Measurements from ENCODE around the gene SLC9A3. TPM values are rescaled to one million over a fixed set of nuclear protein-coding genes. Genes with fewer than 3 reads are reported as not detected.

Gene SLC9A3
- total RNA-seq, 1 donor from 2014 or later: 3.9 TPM

GRCh38 chr5:570886-571285 lies 46.6 kb upstream of the SLC9A3 start:
- DNase-seq (ENCODE audit: extremely low spot score in 2 of 2): no peak
- Histone ChIP-seq H3K27ac (no peak overlapping the region), H3K9me3 (no peaks in the 10 kb centered on the region), H3K4me1 (peaks cover 2% of the 10 kb centered on the region), H3K27me3 (no peaks in the 10 kb centered on the region), H3K36me3 (no peaks in the 10 kb centered on the region), H3K4me3 (no peak overlapping the region)
- intact Hi-C loops (cut with DNase I): no loop called here
- TF ChIP-seq POLR2A (IDR thresholded peaks at IDR 0.05) (no peak), POLR2AphosphoS5 (IDR thresholded peaks at IDR 0.05; ENCODE audit: insufficient read depth in 1 of 2, low read depth in 1 of 2) (no peak)
- TF ChIP-seq, protein P1, sequence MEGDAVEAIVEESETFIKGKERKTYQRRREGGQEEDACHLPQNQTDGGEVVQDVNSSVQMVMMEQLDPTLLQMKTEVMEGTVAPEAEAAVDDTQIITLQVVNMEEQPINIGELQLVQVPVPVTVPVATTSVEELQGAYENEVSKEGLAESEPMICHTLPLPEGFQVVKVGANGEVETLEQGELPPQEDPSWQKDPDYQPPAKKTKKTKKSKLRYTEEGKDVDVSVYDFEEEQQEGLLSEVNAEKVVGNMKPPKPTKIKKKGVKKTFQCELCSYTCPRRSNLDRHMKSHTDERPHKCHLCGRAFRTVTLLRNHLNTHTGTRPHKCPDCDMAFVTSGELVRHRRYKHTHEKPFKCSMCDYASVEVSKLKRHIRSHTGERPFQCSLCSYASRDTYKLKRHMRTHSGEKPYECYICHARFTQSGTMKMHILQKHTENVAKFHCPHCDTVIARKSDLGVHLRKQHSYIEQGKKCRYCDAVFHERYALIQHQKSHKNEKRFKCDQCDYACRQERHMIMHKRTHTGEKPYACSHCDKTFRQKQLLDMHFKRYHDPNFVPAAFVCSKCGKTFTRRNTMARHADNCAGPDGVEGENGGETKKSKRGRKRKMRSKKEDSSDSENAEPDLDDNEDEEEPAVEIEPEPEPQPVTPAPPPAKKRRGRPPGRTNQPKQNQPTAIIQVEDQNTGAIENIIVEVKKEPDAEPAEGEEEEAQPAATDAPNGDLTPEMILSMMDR (IDR thresholded peaks at IDR 0.05): no peak

DNA sequence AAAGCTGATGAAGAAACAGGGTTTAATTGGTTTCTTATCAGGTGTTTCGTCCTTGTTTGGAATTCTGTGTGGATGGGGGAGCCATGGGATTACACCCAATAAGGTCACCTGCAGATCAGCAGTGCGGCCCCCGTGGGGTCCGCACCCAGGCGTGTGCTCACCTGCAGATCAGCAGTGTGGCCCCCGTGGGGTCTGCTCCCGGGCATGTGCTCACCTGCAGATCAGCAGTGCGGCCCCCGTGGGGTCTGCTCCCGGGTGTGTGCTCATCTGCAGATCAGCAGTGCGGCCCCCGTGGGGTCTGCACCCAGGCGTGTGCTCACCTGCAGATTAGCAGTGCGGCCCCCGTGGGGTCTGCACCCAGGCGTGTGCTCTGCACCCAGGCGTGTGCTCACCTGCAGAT lies 46.2 kb upstream of the SLC9A3 start:
- no peaks in the 10 kb centered on the region for H3K27me3 ChIP-seq

DNA sequence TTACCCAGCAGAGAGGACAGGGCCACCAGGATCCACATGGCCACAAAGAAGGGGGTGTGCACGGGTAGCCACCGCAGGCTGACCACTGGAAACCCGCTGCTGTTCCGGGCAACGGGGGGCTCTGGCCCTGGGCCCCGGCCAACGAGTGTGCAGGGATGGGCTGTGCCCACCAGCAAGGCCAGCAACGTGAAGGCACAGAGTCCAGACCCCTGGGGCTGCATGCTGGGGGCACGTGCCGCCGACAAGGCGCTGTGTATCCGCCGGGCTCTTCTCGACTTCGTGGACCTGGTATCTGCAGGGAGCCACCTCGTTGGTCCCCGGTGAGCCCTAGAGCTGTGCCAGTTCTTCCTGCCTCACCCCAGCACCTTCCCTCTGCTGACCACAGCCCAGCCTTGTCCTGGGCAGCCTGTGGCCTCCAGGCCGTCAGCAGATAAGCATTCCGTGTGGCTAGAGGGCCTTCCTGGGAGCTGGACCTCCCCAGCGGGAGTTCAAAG lies 45.7 kb upstream of the SLC9A3 start:
- Histone ChIP-seq H3K27me3 (no peaks in the 10 kb centered on the region), H3K27ac (no peak overlapping the region), H3K9me3 (no peaks in the 10 kb centered on the region), H3K36me3 (no peaks in the 10 kb centered on the region), H3K4me1 (peaks cover 6% of the 10 kb centered on the region), H3K4me3 (no peak overlapping the region)
- DNase-seq (ENCODE audit: extremely low spot score in 2 of 2): no peak
- intact Hi-C loops (cut with DNase I): no loop called here
- TF ChIP-seq POLR2A (IDR thresholded peaks at IDR 0.05): no peak
- TF ChIP-seq POLR2AphosphoS5 (IDR thresholded peaks at IDR 0.05; ENCODE audit: insufficient read depth in 1 of 2, low read depth in 1 of 2): no peak
- TF ChIP-seq, protein P1 (IDR thresholded peaks at IDR 0.05): no peak

More for the DNA sequence above, 46.2 kb upstream of the SLC9A3 start:
- no peak for DNase-seq (ENCODE audit: extremely low spot score in 2 of 2)
- intact Hi-C loops (cut with DNase I): no loop called here
- Histone ChIP-seq H3K9me3 (no peaks in the 10 kb centered on the region), H3K4me3 (no peak overlapping the region), H3K36me3 (no peaks in the 10 kb centered on the region), H3K4me1 (peaks cover 6% of the 10 kb centered on the region), H3K27ac (no peak overlapping the region)
- TF ChIP-seq POLR2A (IDR thresholded peaks at IDR 0.05): no peak
- TF ChIP-seq, protein P1 (IDR thresholded peaks at IDR 0.05): no peak

GRCh38 chr5:569358-569867 lies 45.2 kb upstream of the SLC9A3 start:
- Histone ChIP-seq H3K9me3 (no peaks in the 10 kb centered on the region), H3K4me3 (no peak overlapping the region), H3K4me1 (peaks cover 6% of the 10 kb centered on the region), H3K36me3 (no peaks in the 10 kb centered on the region), H3K27ac (no peak overlapping the region), H3K27me3 (no peaks in the 10 kb centered on the region)
- no peak for DNase-seq (ENCODE audit: extremely low spot score in 2 of 2)
- TF ChIP-seq, protein P1 (IDR thresholded peaks at IDR 0.05): no peak
- TF ChIP-seq POLR2A (IDR thresholded peaks at IDR 0.05) (no peak), POLR2AphosphoS5 (IDR thresholded peaks at IDR 0.05; ENCODE audit: insufficient read depth in 1 of 2, low read depth in 1 of 2) (no peak)
- intact Hi-C loops (cut with DNase I): no loop called here

DNA sequence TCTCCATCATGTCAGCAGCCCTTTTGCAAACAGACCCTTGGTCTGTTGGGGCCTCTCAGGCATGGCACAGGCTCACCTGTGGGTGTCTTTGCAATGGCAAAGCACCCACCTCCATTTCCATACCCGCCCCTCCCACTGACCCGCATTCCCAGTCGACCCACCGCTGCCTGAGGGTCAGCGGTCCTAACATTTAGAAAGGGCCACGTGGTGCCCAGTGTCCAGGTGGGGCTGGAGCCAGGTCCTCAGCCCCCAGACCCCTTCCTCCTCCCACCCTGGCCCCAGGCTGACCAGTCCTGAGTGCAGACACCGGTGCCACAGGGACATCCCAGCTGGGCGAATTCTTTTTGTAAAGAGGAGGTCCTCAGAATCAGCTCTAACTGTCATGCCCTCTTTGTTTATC lies 44.6 kb upstream of the SLC9A3 start:
- no peaks in the 10 kb centered on the region for H3K36me3 ChIP-seq
- no peak overlapping the region for H3K27ac ChIP-seq
- intact Hi-C loops (cut with DNase I): no loop called here
- DNase-seq (ENCODE audit: extremely low spot score in 2 of 2): no peak
- H3K27me3 ChIP-seq: no peaks in the 10 kb centered on the region
- TF ChIP-seq, protein P1 (IDR thresholded peaks at IDR 0.05): no peak
- no peak for TF ChIP-seq POLR2AphosphoS5 (IDR thresholded peaks at IDR 0.05; ENCODE audit: insufficient read depth in 1 of 2, low read depth in 1 of 2)
- TF ChIP-seq POLR2A (IDR thresholded peaks at IDR 0.05): no peak
- peaks cover 6% of the 10 kb centered on the region for H3K4me1 ChIP-seq
- H3K4me3 ChIP-seq: no peak overlapping the region
- H3K9me3 ChIP-seq: no peaks in the 10 kb centered on the region
